Measurements from ENCODE around the gene SLC16A10. TPM values are rescaled to one million over a fixed set of nuclear protein-coding genes. Genes with fewer than 3 reads are reported as not detected.

The SLC16A10 gene
- total and polyA plus RNA-seq, 2 donors (not counting 3 experiments of a cell fraction or from before 2014, with no cell fraction given) = not detected

DNA sequence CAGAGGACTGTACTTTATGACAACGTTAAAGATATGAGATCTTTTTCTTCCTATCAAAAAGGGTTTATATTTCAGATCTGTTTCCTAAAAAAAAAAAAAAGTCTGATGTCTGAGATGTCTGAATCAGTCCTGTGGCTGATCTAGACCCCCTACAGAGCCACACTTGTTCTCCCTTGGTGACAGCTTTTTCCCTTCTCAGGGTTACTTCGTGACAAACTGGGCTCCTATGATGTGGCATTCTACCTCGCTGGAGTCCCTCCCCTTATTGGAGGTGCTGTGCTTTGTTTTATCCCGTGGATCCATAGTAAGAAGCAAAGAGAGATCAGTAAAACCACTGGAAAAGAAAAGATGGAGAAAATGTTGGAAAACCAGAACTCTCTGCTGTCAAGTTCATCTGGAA is 134.5 kb downstream of the SLC16A10 start:
- Histone ChIP-seq H3K79me2 (ENCODE audit: control insufficient read depth, insufficient read depth, low read length) (no peaks in the 10 kb centered on the region), H3K9me3 (replicated peaks; ENCODE audit: control insufficient read depth, insufficient read depth, low read length) (no peaks in the 10 kb centered on the region), H4K20me1 (replicated peaks; ENCODE audit: control insufficient read depth, extremely low read depth, insufficient read depth, low read length) (no peaks in the 10 kb centered on the region), H3K27me3 (ENCODE audit: control insufficient read depth in 2 of 2, insufficient read depth in 2 of 2, low read length in 2 of 2) (peaks cover 6 to 8% of the 10 kb centered on the region in 2 experiments), H3K9ac (replicated peaks; ENCODE audit: extremely low read depth, insufficient read depth, low read length) (no peak overlapping the region), H3K36me3 (ENCODE audit: control insufficient read depth in 2 of 2, extremely low read depth in 1 of 2, insufficient read depth in 2 of 2, low read length in 2 of 2) (no peaks in the 10 kb centered on the region), H2AFZ (ENCODE audit: low read depth, low read length) (no peak overlapping the region), H3K4me2 (ENCODE audit: insufficient read depth, low read length) (no peak overlapping the region), H3K27ac (ENCODE audit: insufficient read depth, low read depth, low read length) (no peak overlapping the region), H3K9me1 (replicated peaks; ENCODE audit: control insufficient read depth, extremely low read depth, insufficient read depth, low read length) (no peaks in the 10 kb centered on the region), H3K4me1 (ENCODE audit: control insufficient read depth, extremely low read depth, insufficient read depth, low read length) (no peaks in the 10 kb centered on the region), H3K4me3 (replicated peaks in 1 of 3; ENCODE audit: insufficient read depth in 1 of 3, low read depth in 1 of 3, low read length in 3 of 3) (no peak overlapping the region)
- intact Hi-C loops (cut with micrococcal nuclease) (no loop called here), dilution Hi-C loops (cut with MboI; ENCODE audit: extremely low pct_ligation_motif_present, low sequenced_read_pairs) (no loop called here)
- TF ChIP-seq FOS (IDR thresholded peaks at IDR 0.05; ENCODE audit: borderline replicate concordance, insufficient read depth, low read length) = no peak
- TF ChIP-seq POLR2AphosphoS5 (IDR thresholded peaks at IDR 0.05; ENCODE audit: insufficient read depth, low read depth, low read length) = no peak
- no peak for TF ChIP-seq EZH2 (IDR thresholded peaks at IDR 0.05; ENCODE audit: borderline replicate concordance, low read depth, low read length, severe bottlenecking)
- TF ChIP-seq POLR2A (IDR thresholded peaks at IDR 0.05; ENCODE audit: low read depth, low read length) = no peak
- TF ChIP-seq GATA2 (IDR thresholded peaks at IDR 0.05; ENCODE audit: insufficient read depth, insufficient read length, low read depth, low read length) = no peak
- no peak for FAIRE-seq
- ChIA-PET CTCF (interaction anchor here (0.6 to 4.8 kb wide), 3 partner anchors 12 to 210 kb away, joined by 3 to 25 read pairs (median 4); no protein-coding TSS in a partner anchor), POLR2A (no interaction called here)
- no TSS peak for BruUV-seq (replicated peaks)
- DNase-seq (ENCODE audit: low read depth, low spot score) = no peak

- Histone ChIP-seq H3K4me2 (ENCODE audit: insufficient read depth, low read length) (no peak overlapping the region), H3K27me3 (ENCODE audit: control insufficient read depth in 2 of 2, insufficient read depth in 2 of 2, low read length in 2 of 2) (peaks cover 6% of the 10 kb centered on the region in 2 experiments), H3K36me3 (ENCODE audit: control insufficient read depth in 2 of 2, extremely low read depth in 1 of 2, insufficient read depth in 2 of 2, low read length in 2 of 2) (no peaks in the 10 kb centered on the region), H3K79me2 (ENCODE audit: control insufficient read depth, insufficient read depth, low read length) (no peaks in the 10 kb centered on the region), H2AFZ (ENCODE audit: low read depth, low read length) (no peak overlapping the region), H4K20me1 (replicated peaks; ENCODE audit: control insufficient read depth, extremely low read depth, insufficient read depth, low read length) (no peaks in the 10 kb centered on the region), H3K9me1 (replicated peaks; ENCODE audit: control insufficient read depth, extremely low read depth, insufficient read depth, low read length) (no peaks in the 10 kb centered on the region), H3K27ac (ENCODE audit: insufficient read depth, low read depth, low read length) (no peak overlapping the region), H3K9me3 (replicated peaks; ENCODE audit: control insufficient read depth, insufficient read depth, low read length) (no peaks in the 10 kb centered on the region), H3K9ac (replicated peaks; ENCODE audit: extremely low read depth, insufficient read depth, low read length) (no peak overlapping the region), H3K4me3 (replicated peaks in 1 of 3; ENCODE audit: insufficient read depth in 1 of 3, low read depth in 1 of 3, low read length in 3 of 3) (no peak overlapping the region), H3K4me1 (ENCODE audit: control insufficient read depth, extremely low read depth, insufficient read depth, low read length) (no peaks in the 10 kb centered on the region)
- no TSS peak for BruUV-seq (replicated peaks)
- DNase-seq (ENCODE audit: low read depth, low spot score) (no peak), FAIRE-seq (no peak)
- ChIA-PET CTCF (interaction anchor here (4.8 kb wide), 1 partner anchor 13 kb away, joined by 25 read pairs; no protein-coding TSS in a partner anchor), POLR2A (no interaction called here)
- intact Hi-C loops (cut with micrococcal nuclease) (no loop called here), dilution Hi-C loops (cut with MboI; ENCODE audit: extremely low pct_ligation_motif_present, low sequenced_read_pairs) (no loop called here)
- TF ChIP-seq MYC (IDR thresholded peaks at IDR 0.05; ENCODE audit: low read depth, low read length) = no peak
- TF ChIP-seq POLR2AphosphoS5 (IDR thresholded peaks at IDR 0.05; ENCODE audit: insufficient read depth, low read depth, low read length) = no peak
- TF ChIP-seq, protein P1, sequence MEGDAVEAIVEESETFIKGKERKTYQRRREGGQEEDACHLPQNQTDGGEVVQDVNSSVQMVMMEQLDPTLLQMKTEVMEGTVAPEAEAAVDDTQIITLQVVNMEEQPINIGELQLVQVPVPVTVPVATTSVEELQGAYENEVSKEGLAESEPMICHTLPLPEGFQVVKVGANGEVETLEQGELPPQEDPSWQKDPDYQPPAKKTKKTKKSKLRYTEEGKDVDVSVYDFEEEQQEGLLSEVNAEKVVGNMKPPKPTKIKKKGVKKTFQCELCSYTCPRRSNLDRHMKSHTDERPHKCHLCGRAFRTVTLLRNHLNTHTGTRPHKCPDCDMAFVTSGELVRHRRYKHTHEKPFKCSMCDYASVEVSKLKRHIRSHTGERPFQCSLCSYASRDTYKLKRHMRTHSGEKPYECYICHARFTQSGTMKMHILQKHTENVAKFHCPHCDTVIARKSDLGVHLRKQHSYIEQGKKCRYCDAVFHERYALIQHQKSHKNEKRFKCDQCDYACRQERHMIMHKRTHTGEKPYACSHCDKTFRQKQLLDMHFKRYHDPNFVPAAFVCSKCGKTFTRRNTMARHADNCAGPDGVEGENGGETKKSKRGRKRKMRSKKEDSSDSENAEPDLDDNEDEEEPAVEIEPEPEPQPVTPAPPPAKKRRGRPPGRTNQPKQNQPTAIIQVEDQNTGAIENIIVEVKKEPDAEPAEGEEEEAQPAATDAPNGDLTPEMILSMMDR (IDR thresholded peaks at IDR 0.05; ENCODE audit: extremely low read depth in 1 of 2, insufficient read depth in 1 of 2, low read depth in 1 of 2, low read length in 2 of 2) = no peak
- no peak for TF ChIP-seq EZH2 (IDR thresholded peaks at IDR 0.05; ENCODE audit: borderline replicate concordance, low read depth, low read length, severe bottlenecking)
- TF ChIP-seq FOS (IDR thresholded peaks at IDR 0.05; ENCODE audit: borderline replicate concordance, insufficient read depth, low read length) = no peak
- no peak for TF ChIP-seq JUN (IDR thresholded peaks at IDR 0.05; ENCODE audit: borderline replicate concordance, insufficient read depth, insufficient read length, low read depth)
- TF ChIP-seq GATA2 (IDR thresholded peaks at IDR 0.05; ENCODE audit: insufficient read depth, insufficient read length, low read depth, low read length) = no peak
- no peak for TF ChIP-seq MAX (IDR thresholded peaks at IDR 0.05; ENCODE audit: insufficient read depth, insufficient read length)
- no peak for TF ChIP-seq POLR2A (IDR thresholded peaks at IDR 0.05; ENCODE audit: low read depth, low read length)
These were observed 135.0 kb downstream of the SLC16A10 start for GRCh38 chr6:111222341-111222740.

All from endothelial cell of umbilical vein (primary cell).